Measurements from ENCODE around the gene MRPL21. TPM values are rescaled to one million over a fixed set of nuclear protein-coding genes. Genes with fewer than 3 reads are reported as not detected.

The MRPL21 gene
- 32.6 and 79.6 TPM in 2 replicates for total RNA-seq

DNA sequence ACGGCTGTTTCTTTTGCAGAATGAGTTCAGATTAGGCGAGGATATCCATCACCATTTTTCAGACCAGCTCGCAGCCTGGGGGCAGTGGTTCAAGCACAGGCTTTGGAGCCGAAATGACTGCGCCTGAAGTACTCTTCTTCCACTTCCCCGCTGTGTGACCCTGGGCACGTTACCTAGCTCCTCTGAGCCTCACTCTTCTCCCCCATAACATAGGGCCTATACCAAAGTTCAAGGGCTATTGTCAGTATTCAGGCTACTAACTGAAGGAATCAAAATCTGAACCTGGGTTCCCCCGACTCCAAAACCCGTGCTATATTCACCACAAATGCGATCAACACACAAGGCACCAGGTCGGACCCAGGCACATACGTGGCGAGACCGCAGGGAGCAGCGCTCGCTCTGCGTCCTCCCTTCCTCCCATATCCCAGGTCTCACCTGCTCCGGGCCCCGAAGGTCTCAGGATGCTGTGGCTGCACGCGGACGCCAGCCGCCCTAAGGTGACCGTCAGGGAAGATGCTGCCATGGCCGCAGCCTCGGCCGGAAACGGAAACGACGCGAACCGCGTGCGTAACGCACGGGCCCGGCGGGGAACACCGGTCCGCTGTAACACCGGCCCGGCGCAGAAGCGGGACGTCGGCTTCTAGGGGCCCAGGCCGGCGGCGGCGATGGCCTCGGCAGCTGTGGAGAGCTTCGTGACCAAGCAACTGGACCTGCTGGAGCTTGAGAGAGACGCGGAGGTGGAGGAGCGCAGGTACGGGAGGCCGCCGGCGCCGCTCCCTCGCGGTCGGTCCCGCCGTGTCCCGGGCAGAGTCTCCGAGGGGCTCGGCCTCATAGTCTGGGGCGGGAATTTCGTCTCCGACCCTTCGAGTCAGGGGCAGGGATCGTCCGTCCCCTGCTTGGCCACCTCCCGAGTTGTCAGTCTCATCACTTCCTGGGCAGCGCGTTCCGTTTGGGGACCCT is at the start of gene MRPL21, which contains the start of gene IGHMBP2:
MRPL21 (minus strand) TSS at position 545 of the 960 bp plus-strand sequence; CDS start at position 523, 22 bp downstream.
IGHMBP2 (plus strand) TSS at position 604 of the 960 bp plus-strand sequence; CDS start at position 666, 62 bp downstream.

DNA sequence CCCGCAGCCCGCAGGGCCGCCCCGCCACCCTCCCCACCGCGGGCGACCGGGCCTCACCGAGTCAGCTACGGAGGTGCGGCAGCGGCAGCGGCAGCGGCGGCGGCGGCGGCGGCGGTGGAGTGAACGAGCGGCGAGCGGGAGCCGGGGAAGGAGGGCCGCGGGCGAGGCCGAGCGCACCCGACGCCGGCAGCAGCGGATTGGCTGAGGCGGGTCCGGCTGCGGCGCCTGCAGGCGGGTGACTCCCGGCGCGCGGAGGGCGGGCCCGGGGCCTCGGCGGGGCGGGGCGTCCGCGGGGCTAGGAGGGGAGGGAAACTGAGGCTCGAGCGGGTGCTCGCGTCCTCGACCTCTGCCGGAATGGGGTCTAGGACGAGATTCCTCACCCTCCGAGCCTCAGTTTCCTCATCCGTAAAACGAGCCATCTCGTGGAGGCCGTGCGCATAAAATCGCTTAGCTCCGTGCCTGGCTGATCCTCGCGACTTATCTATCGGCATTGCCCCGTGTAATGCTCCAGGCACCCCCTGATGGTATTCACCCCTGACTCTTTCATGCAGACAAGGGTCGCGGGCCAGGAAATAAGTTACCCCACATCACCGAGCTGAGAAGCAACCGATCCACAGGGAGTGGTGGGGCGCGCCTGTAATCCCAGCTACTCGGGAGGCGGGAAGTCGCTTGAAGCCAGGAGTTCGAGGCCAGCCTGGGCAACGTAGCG is 61.8 kb downstream of the MRPL21 start, which contains the start of gene CPT1A:
CPT1A (minus strand) TSS at position 199 of the 709 bp plus-strand sequence. CDS start 26,442 bp downstream, outside the sequence.

Other genes starting within 250 kb of the MRPL21 start
- 2.0 and 4.8 TPM in 2 replicates for gene GAL, start 219.3 kb downstream of the MRPL21 start, total RNA-seq
- gene TESMIN, start 152.3 kb downstream of the MRPL21 start, total RNA-seq = 0.33 and 0.87 TPM in 2 replicates
- 50.9 and 53.9 TPM in 2 replicates for gene CPT1A, start 61.9 kb downstream of the MRPL21 start, total RNA-seq
- gene IGHMBP2, start 59 bp upstream of the MRPL21 start, total RNA-seq = 11.6 and 12.4 TPM in 2 replicates
- not detected in 2 replicates for gene MRGPRD, start 77.2 kb upstream of the MRPL21 start, total RNA-seq
- 77.2 and 111 TPM in 2 replicates for gene MRGPRF, start 109.4 kb upstream of the MRPL21 start, total RNA-seq
- 19.1 and 23.0 TPM in 2 replicates for gene TPCN2, start 145.1 kb upstream of the MRPL21 start, total RNA-seq